Measurements from ENCODE around the gene ADRA2B.

- TF ChIP-seq CTCF (IDR thresholded peaks at IDR 0.05) (no peak), ZFX (IDR thresholded peaks at IDR 0.05; ENCODE audit: borderline replicate concordance) (no peak)
These were observed 42.2 kb upstream of the ADRA2B start for GRCh38 chr2:96158554-96158940.
